ENCODE data around the gene CES2. TPM values are rescaled to one million over a fixed set of nuclear protein-coding genes. Genes with fewer than 3 reads are reported as not detected.

CES2 gene
- total and polyA plus RNA-seq, 2 of the 8 experiments (the other 6 are each of a cell fraction or from before 2014, with no cell fraction given), result 8.6 to 14.7 TPM

- Histone ChIP-seq H3K18ac (ENCODE audit: extremely low read depth, low read length) (no peak overlapping the region), H3K14ac (ENCODE audit: insufficient read length) (no peak overlapping the region), H2BK20ac (ENCODE audit: low read length) (no peak overlapping the region), H3K79me2 (ENCODE audit: control insufficient read depth in 1 of 2, insufficient read depth in 2 of 2, low read length in 2 of 2) (no peaks in the 10 kb centered on the region), H2AK5ac (ENCODE audit: low read depth, low read length) (no peak overlapping the region), H3K23me2 (ENCODE audit: low read depth, low read length) (no peaks in the 10 kb centered on the region), H3K56ac (replicated peaks; ENCODE audit: insufficient read length, low read depth, low read length) (no peak overlapping the region), H3K23ac (ENCODE audit: insufficient read length) (no peak overlapping the region), H3K79me1 (ENCODE audit: low read depth, low read length) (no peaks in the 10 kb centered on the region), H2BK5ac (ENCODE audit: low read depth, low read length) (no peak overlapping the region), H3K9me3 (ENCODE audit: insufficient read depth in 2 of 2, low read depth in 1 of 2, low read length in 1 of 2) (no peaks in the 10 kb centered on the region), H3K36me3 (ENCODE audit: control insufficient read depth in 2 of 4, insufficient read depth in 4 of 4, low read length in 3 of 4) (no peaks in the 10 kb centered on the region), H4K8ac (ENCODE audit: extremely low read depth, insufficient read depth, low read length) (no peak overlapping the region), H2BK15ac (ENCODE audit: low read length) (no peak overlapping the region), H2BK120ac (replicated peaks; ENCODE audit: low read depth, low read length) (no peak overlapping the region), H3K4me2 (ENCODE audit: insufficient read depth in 1 of 2, low read depth in 2 of 2, low read length in 2 of 2) (no peak overlapping the region), H4K5ac (ENCODE audit: insufficient read length, low read depth, low read length) (no peak overlapping the region), H3K4me1 (replicated peaks in 1 of 4; ENCODE audit: control insufficient read depth in 3 of 4, insufficient read depth in 4 of 4, low read length in 3 of 4) (peaks cover 0 to 6% (median 3%) of the 10 kb centered on the region in 4 experiments; a peak in 4 of 7 replicates), H4K20me1 (replicated peaks in 1 of 2; ENCODE audit: control insufficient read depth in 1 of 2, insufficient read depth in 2 of 2, low read length in 2 of 2) (peaks cover 0 to 2% of the 10 kb centered on the region in 2 experiments), H3K4me3 (ENCODE audit: extremely low read depth in 1 of 4, insufficient read depth in 2 of 4, low read depth in 3 of 4, low read length in 4 of 4) (no peak overlapping the region), H3K9ac (replicated peaks in 1 of 4; ENCODE audit: extremely low read depth in 1 of 4, low read depth in 3 of 4, low read length in 3 of 4) (no peak overlapping the region; a peak in 1 of 7 replicates), H2BK12ac (ENCODE audit: low read depth, low read length) (no peak overlapping the region), H3K4ac (replicated peaks; ENCODE audit: insufficient read length, low read depth, low read length) (no peak overlapping the region), H2AFZ (ENCODE audit: low read length) (no peak overlapping the region), H3K27me3 (replicated peaks in 1 of 4; ENCODE audit: control insufficient read depth in 3 of 4, extremely low read depth in 1 of 4, insufficient read depth in 3 of 4, low read length in 3 of 4) (no peaks in the 10 kb centered on the region; a peak in 1 of 7 replicates), H4K91ac (replicated peaks; ENCODE audit: insufficient read length, low read length) (no peak overlapping the region), H3K27ac (ENCODE audit: low read depth, low read length) (no peak overlapping the region)
- FAIRE-seq (no peak), DNase-seq (ENCODE audit: low read depth in 1 of 2, low spot score in 2 of 2) (no peak)
- no peak for TF ChIP-seq CBX8 (IDR thresholded peaks at IDR 0.05; ENCODE audit: borderline replicate concordance, low read depth, low read length)
- TF ChIP-seq FOSL1 (IDR thresholded peaks at IDR 0.05; ENCODE audit: insufficient read depth, low read depth, low read length), result no peak
- TF ChIP-seq TCF12 (IDR thresholded peaks at IDR 0.05; ENCODE audit: low read depth, low read length), result no peak
- no peak for TF ChIP-seq CHD2 (IDR thresholded peaks at IDR 0.05; ENCODE audit: low read length)
- TF ChIP-seq BRCA1 (IDR thresholded peaks at IDR 0.05; ENCODE audit: low read depth, low read length), result no peak
- 86% methylated on average over 6 of the region's 7 CpGs; no CpG with 5 or more reads in 1 of the 2 experiments for WGBS, 2 experiments (ENCODE audit: extremely low coverage in 1 of 2, insufficient coverage in 1 of 2, insufficient read length in 1 of 2, insufficient replicate concordance in 2 of 2, low coverage in 1 of 2, low lambda C conversion rate in 2 of 2, missing lambda C conversion rate in 1 of 2)
- CTCF ChIA-PET (ENCODE audit: partially characterized antibody), result interaction anchor here (1.0 to 42.0 kb wide), 5 partner anchors 15 to 408 kb away, joined by 3 to 1009 read pairs (median 7); partner anchors contain the start of genes CDH16, CES3, CIAO2B and RRAD
- POLR2A ChIA-PET (ENCODE audit: partially characterized antibody), result interaction anchor here (0.9 to 2.3 kb wide), 3 partner anchors 18 to 42 kb away, joined by 3 to 5 read pairs (median 3); partner anchors contain the start of gene CDH16
Measured at GRCh38 chr16:66900721-66901441, 34.4 kb upstream of the CES2 start.

All from H1 (cell line).